ENCODE results near the gene POLR2I. TPM values are rescaled to one million over a fixed set of nuclear protein-coding genes. Genes with fewer than 3 reads are reported as not detected.
"Not testable (repeated sequence)": the region's sequence is repeated elsewhere in the genome, so short reads cannot be mapped to it uniquely, and the experiment has no call there.

Gene POLR2I
- total RNA-seq, 2 donors from 2014 or later = 102 to 132 TPM

GRCh38 chr19:36072081-36072480, 42.6 kb downstream of the POLR2I start:
- Histone ChIP-seq H3K27ac (ENCODE audit: low read depth, low read length) (no peak overlapping the region), H3K36me3 (ENCODE audit: control insufficient read depth, insufficient read depth, low read length) (peaks cover 44% of the 10 kb centered on the region), H3K9ac (ENCODE audit: extremely low read depth, low read length, poor library complexity, severe bottlenecking) (no peak overlapping the region), H3K9me3 (ENCODE audit: control insufficient read depth, low read length) (no peaks in the 10 kb centered on the region), H3K27me3 (ENCODE audit: control insufficient read depth, insufficient read depth, low read length, poor library complexity, severe bottlenecking) (no peaks in the 10 kb centered on the region), H3K4me1 (ENCODE audit: control insufficient read depth, insufficient read depth, low read length) (no peaks in the 10 kb centered on the region), H3K4me3 (ENCODE audit: low read length) (no peak overlapping the region)
- TF ChIP-seq CTCF (conservative IDR thresholded peaks at IDR 0.05) = no peak
- no peak overlapping the region for H3K4me3 Mint-ChIP-seq
- DNase-seq = no peak
- H3K9me3 Mint-ChIP-seq = peaks cover 12% of the 10 kb centered on the region
- H3K36me3 Mint-ChIP-seq (ENCODE audit: low read depth) = peaks cover 54% of the 10 kb centered on the region
- no peaks in the 10 kb centered on the region for H3K4me1 Mint-ChIP-seq
- no peak overlapping the region for H3K27ac Mint-ChIP-seq
- WGBS, 2 experiments (ENCODE audit: insufficient coverage in 1 of 2, insufficient read length in 1 of 2) = 85 to 88% methylated on average over 6 to 8 of the region's 8 CpGs
- no peaks in the 10 kb centered on the region for H3K27me3 Mint-ChIP-seq (ENCODE audit: insufficient read depth)

- peaks cover 62% of the 10 kb centered on the region for H3K36me3 ChIP-seq (ENCODE audit: control insufficient read depth, insufficient read depth, low read length)
- not testable (repeated sequence) for H3K27me3 ChIP-seq (ENCODE audit: control insufficient read depth, insufficient read depth, low read length, poor library complexity, severe bottlenecking); H3K9ac ChIP-seq (ENCODE audit: extremely low read depth, low read length, poor library complexity, severe bottlenecking); H3K27me3 Mint-ChIP-seq (ENCODE audit: insufficient read depth); H3K27ac Mint-ChIP-seq; H3K4me3 ChIP-seq (ENCODE audit: low read length); H3K4me1 Mint-ChIP-seq; H3K27ac ChIP-seq (ENCODE audit: low read depth, low read length); H3K9me3 ChIP-seq (ENCODE audit: control insufficient read depth, low read length); DNase-seq; H3K4me3 Mint-ChIP-seq; H3K4me1 ChIP-seq (ENCODE audit: control insufficient read depth, insufficient read depth, low read length)
- peaks cover 12% of the 10 kb centered on the region for H3K9me3 Mint-ChIP-seq
- peaks cover 66% of the 10 kb centered on the region for H3K36me3 Mint-ChIP-seq (ENCODE audit: low read depth)
- WGBS, 2 experiments (ENCODE audit: insufficient coverage in 1 of 2, insufficient read length in 1 of 2) = 97% methylated on average over 46 of the region's 57 CpGs; no CpG with 5 or more reads in 1 of the 2 experiments
Measured at GRCh38 chr19:36068810-36069499, 45.7 kb downstream of the POLR2I start.

- H3K27ac Mint-ChIP-seq = no peak overlapping the region
- Histone ChIP-seq H3K36me3 (ENCODE audit: control insufficient read depth, insufficient read depth, low read length) (peaks cover 60% of the 10 kb centered on the region), H3K27ac (ENCODE audit: low read depth, low read length) (no peak overlapping the region), H3K9me3 (ENCODE audit: control insufficient read depth, low read length) (no peaks in the 10 kb centered on the region), H3K9ac (ENCODE audit: extremely low read depth, low read length, poor library complexity, severe bottlenecking) (no peak overlapping the region), H3K4me3 (ENCODE audit: low read length) (no peak overlapping the region), H3K27me3 (ENCODE audit: control insufficient read depth, insufficient read depth, low read length, poor library complexity, severe bottlenecking) (no peaks in the 10 kb centered on the region), H3K4me1 (ENCODE audit: control insufficient read depth, insufficient read depth, low read length) (no peaks in the 10 kb centered on the region)
- H3K9me3 Mint-ChIP-seq = peaks cover 12% of the 10 kb centered on the region
- DNase-seq = no peak
- no peak overlapping the region for H3K4me3 Mint-ChIP-seq
- TF ChIP-seq CTCF (conservative IDR thresholded peaks at IDR 0.05) = no peak
- H3K4me1 Mint-ChIP-seq = no peaks in the 10 kb centered on the region
- H3K36me3 Mint-ChIP-seq (ENCODE audit: low read depth) = peaks cover 70% of the 10 kb centered on the region
- no peaks in the 10 kb centered on the region for H3K27me3 Mint-ChIP-seq (ENCODE audit: insufficient read depth)
- 87 to 94% methylated on average over 9 to 11 of the region's 11 CpGs for WGBS, 2 experiments (ENCODE audit: insufficient coverage in 1 of 2, insufficient read length in 1 of 2)
Measured at GRCh38 chr19:36067681-36068080, 47.0 kb downstream of the POLR2I start.

Measured in endodermal cell (in vitro differentiated cells).